Fibroblast of lung (primary cell): ENCODE measurements around the gene CFAP77. TPM values are rescaled to one million over a fixed set of nuclear protein-coding genes. Genes with fewer than 3 reads are reported as not detected.

Experiments
- DNase-seq, 2 donors: peaks; one replicate each; pipeline versions ENCODE4 v3.0.0 to v3.0.0-alpha.2; 2010; ENCODE audit warnings: low read depth in 2 of 2
- H2AFZ ChIP-seq: 2 replicates; pipeline ENCODE4 v1.5.1; 2012; ENCODE audit warnings: low read length, control low read depth, inconsistent platforms
- H3K27ac ChIP-seq: 2 replicates; pipeline ENCODE4 v1.5.1; 2011; ENCODE audit warnings: low read length, control low read depth; ENCODE audit not compliant: insufficient read depth
- H3K27me3 ChIP-seq: 2 replicates; pipeline ENCODE4 v1.5.1; 2011; ENCODE audit warnings: mild to moderate bottlenecking, low read length; ENCODE audit not compliant: control insufficient read depth, insufficient read depth
- H3K36me3 ChIP-seq: 2 replicates; pipeline ENCODE4 v1.5.1; 2011; ENCODE audit warnings: low read length; ENCODE audit not compliant: control insufficient read depth, insufficient read depth
- H3K4me1 ChIP-seq: 2 replicates; pipeline ENCODE4 v1.5.1; 2011; ENCODE audit warnings: low read length; ENCODE audit not compliant: control insufficient read depth, insufficient read depth; ENCODE audit errors: extremely low read depth
- H3K4me2 ChIP-seq: 2 replicates; pipeline ENCODE4 v1.5.1; 2011; ENCODE audit warnings: low read length, control low read depth; ENCODE audit not compliant: insufficient read depth; ENCODE audit errors: extremely low read depth
- H3K4me3 ChIP-seq, 4 experiments: fragments of 200-600 bp in 1 of 4; sonication (generic) in 1 of 4; replicated peaks in 1 of 4; 2 replicates each; pipeline ENCODE4 v1.5.1; 2011 to 2016; ENCODE audit warnings: low read length in 4 of 4, low read depth in 3 of 4, mild to moderate bottlenecking in 3 of 4, control low read depth in 2 of 4, inconsistent platforms in 1 of 4, mixed read lengths in 1 of 4; ENCODE audit not compliant: insufficient read depth in 1 of 4; ENCODE audit errors: control extremely low read depth in 1 of 4
- H3K79me2 ChIP-seq: 2 replicates; pipeline ENCODE4 v1.5.1; 2012; ENCODE audit warnings: mild to moderate bottlenecking, low read length, inconsistent platforms; ENCODE audit not compliant: control insufficient read depth, insufficient read depth
- H3K9ac ChIP-seq: 2 replicates; pipeline ENCODE4 v1.5.1; 2011; ENCODE audit warnings: mild to moderate bottlenecking, low read length, control low read depth; ENCODE audit not compliant: insufficient read depth
- H3K9me3 ChIP-seq: 2 replicates; pipeline ENCODE4 v1.5.1; 2012; ENCODE audit warnings: low read depth, low read length; ENCODE audit not compliant: control insufficient read depth, insufficient read depth
- H4K20me1 ChIP-seq: 2 replicates; pipeline ENCODE4 v1.5.1; 2011; ENCODE audit warnings: low read length; ENCODE audit not compliant: control insufficient read depth, insufficient read depth; ENCODE audit errors: extremely low read depth
- CTCF ChIP-seq, 2 donors: IDR thresholded peaks in 1 of 2; conservative IDR thresholded peaks in 1 of 2; 1 replicate in 1 of 2; 2 replicates in 1 of 2; pipeline ENCODE4 v1.5.1; 2011 to 2012; ENCODE audit warnings: low read length in 2 of 2, control low read depth in 1 of 2, inconsistent platforms in 1 of 2, low read depth in 1 of 2, mild to moderate bottlenecking in 1 of 2
- EZH2 ChIP-seq: IDR thresholded peaks from 2 replicates; pipeline ENCODE4 v1.5.1; 2012; ENCODE audit warnings: low read length, control low read depth, mild to moderate bottlenecking; ENCODE audit errors: missing control alignments
- polyA plus RNA-seq, 2 donors: library from polyadenylated mRNA; depleted of rRNA in 1 of 2; stranded (reverse) in 1 of 2; unstranded in 1 of 2; fragments of >200 nt; gene quantifications; 2 replicates each; pipeline ENCODE4 v1.2.1, GENCODE V29; 2011 to 2012; ENCODE audit warnings: missing spikeins in 1 of 2
- total RNA-seq: library from RNA; depleted of rRNA; stranded (reverse); fragments of >200 nt; gene quantifications from 2 replicates; pipeline ENCODE4 v1.2.1, GENCODE V29; 2014

Gene CFAP77
- total and polyA plus RNA-seq, 2 donors (not counting 1 experiment from before 2014, with no cell fraction given) = not detected

- H3K9me3 ChIP-seq = no peaks in the 10 kb centered on the region
- peaks cover 12% of the 10 kb centered on the region for H3K27me3 ChIP-seq
- no peak for TF ChIP-seq EZH2
- TF ChIP-seq CTCF (conservative IDR thresholded peaks at IDR 0.05 in 1 of 2, IDR thresholded peaks at IDR 0.05 in 1 of 2; ENCODE audit: low read depth in 1 of 2, low read length in 2 of 2) = peak; percentile 82 to 84
- no peaks in the 10 kb centered on the region for H4K20me1 ChIP-seq
- H3K4me3 ChIP-seq = no peak overlapping the region
- no peak overlapping the region for H3K4me2 ChIP-seq
- H3K4me1 ChIP-seq = no peaks in the 10 kb centered on the region
- no peak overlapping the region for H3K27ac ChIP-seq
- DNase-seq = peak; percentile 45 to 73
- H3K79me2 ChIP-seq = no peaks in the 10 kb centered on the region
- no peak overlapping the region for H2AFZ ChIP-seq
- H3K36me3 ChIP-seq = no peaks in the 10 kb centered on the region
- H3K9ac ChIP-seq = no peak overlapping the region
These were observed 97.9 kb downstream of the CFAP77 start for GRCh38 chr9:132507670-132508469.

DNA sequence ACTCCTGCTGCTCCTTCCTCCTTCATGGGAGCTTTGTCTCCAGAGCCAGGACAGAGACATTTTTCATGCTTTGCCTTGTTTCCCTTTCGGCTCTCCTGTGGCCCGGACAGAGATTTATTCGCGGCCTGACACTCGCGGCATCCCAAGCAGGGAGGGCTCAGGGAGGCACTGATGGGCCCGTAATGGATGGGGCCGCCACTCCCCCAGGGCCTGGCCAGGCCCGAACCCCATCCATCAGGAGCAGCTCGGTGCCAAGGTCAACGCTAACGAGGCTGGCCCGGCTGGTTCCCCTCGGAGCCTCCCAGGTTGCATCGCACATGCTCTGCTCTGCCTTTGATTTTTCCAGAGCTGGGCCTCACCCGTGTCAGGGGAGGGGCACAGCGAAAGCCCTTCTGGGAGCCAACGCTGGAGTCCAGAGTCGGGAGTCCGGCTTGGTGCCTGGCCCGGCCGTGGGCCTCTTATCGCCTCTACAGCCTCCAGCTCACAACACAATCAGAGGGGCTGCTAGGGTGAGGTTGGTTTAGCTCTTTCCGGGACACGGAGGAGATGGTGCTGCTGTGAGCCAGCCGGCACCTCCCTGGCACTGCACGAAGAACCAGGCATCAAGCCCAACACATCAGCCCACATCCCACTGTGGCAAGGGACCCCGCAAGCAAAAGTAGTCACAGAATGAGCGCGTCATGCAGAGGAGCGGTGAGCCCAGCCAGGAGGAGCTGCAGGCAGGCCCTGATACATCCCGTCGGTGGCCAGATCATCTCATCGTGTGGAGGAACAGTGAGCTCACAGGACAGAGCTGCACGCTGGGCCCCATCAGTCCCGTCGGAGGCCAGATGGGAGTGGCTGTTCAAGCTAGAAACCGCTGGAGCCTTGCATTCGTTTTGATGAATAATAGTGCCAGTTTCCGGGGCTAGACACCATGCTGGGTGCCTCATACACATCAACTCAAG is 100.2 kb downstream of the CFAP77 start:
- no peak overlapping the region for H3K4me2 ChIP-seq
- no peaks in the 10 kb centered on the region for H4K20me1 ChIP-seq
- H3K27me3 ChIP-seq = peaks cover 4% of the 10 kb centered on the region
- DNase-seq = peak in 1 of 2 donors; percentile 11
- TF ChIP-seq EZH2 (no peak), CTCF (conservative IDR thresholded peaks at IDR 0.05 in 1 of 2, IDR thresholded peaks at IDR 0.05 in 1 of 2; ENCODE audit: low read depth in 1 of 2, low read length in 2 of 2) (no peak)
- H3K36me3 ChIP-seq = no peaks in the 10 kb centered on the region
- no peaks in the 10 kb centered on the region for H3K9me3 ChIP-seq
- H3K4me1 ChIP-seq = no peaks in the 10 kb centered on the region
- H2AFZ ChIP-seq = no peak overlapping the region
- H3K9ac ChIP-seq = no peak overlapping the region
- no peak overlapping the region for H3K4me3 ChIP-seq
- no peaks in the 10 kb centered on the region for H3K79me2 ChIP-seq
- no peak overlapping the region for H3K27ac ChIP-seq
